GM19452 (cell line): ENCODE measurements around the gene MBD3L3.
"Not testable (repeated sequence)": the region's sequence is repeated elsewhere in the genome, so short reads cannot be mapped to it uniquely, and the experiment has no call there.

Source experiments
- ATAC-seq: cut with Tn5 transposase; IDR thresholded peaks from one replicate; pipeline ENCODE4 v1.9.1; 2021; ENCODE audit not compliant: unreplicated experiment

The MBD3L3 gene

DNA sequence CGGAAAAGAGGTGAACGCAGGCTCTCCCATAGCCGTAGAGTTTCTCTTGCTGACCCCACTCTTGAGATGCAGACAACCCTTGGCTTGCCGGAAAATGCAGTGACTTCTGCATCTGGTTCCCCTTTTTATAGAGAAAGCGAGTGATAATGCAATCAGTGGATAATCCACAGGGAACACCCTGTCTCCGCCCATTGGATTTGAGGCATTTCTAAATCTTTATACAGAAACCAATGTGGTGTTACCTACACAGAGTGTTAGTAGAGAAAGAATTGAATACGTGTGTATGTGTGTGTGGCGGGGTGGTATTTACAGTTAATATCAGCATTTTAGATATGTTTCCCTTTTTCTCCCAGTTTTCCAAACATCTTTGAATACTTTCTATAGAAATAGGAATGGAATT is at the start of gene MBD3L3:
TSS of gene MBD3L3 (minus strand) at position 101 of the 400 bp plus-strand sequence. CDS start at position 30, 71 bp downstream.
- ATAC-seq, result not testable (repeated sequence)

DNA sequence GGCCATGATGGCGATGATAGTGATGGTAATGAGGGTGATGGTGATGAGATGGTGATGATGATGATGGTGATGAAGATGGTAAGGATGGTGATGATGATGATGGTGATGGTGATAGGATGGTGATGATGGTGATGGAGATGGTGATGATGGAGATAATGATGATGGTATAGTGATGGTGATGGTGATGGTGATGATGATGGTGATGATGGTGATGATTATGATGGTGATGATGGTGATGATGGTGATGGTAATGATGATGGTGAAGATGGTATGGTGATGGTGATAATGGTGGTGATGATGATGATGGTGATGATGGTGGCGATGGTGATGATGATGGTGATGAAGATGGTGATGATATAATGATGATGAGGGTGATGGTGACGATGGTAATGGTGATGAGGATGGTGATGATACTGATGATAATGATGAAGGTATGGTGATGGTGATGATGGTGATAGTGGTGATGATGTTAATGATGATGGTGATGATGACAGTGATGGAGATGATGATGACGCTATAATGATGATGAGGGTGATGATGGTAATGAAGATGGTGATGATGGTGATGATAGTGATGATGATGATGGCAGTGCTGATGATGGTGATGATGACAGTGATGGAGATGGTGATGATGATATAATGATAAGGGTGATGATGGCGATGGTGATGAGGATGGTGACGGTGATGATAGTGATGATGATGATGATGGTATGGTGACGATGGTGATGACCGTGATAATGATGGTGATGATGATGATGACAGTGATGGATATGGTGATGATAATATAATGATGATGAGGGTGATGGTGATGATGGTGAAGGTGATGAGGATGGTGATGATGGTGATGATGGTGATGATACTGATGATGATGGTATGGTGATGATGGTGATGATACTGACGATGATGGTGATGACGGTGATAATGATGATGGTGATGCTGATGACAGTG is 48.5 kb upstream of the MBD3L3 start:
- ATAC-seq, result no peak

DNA sequence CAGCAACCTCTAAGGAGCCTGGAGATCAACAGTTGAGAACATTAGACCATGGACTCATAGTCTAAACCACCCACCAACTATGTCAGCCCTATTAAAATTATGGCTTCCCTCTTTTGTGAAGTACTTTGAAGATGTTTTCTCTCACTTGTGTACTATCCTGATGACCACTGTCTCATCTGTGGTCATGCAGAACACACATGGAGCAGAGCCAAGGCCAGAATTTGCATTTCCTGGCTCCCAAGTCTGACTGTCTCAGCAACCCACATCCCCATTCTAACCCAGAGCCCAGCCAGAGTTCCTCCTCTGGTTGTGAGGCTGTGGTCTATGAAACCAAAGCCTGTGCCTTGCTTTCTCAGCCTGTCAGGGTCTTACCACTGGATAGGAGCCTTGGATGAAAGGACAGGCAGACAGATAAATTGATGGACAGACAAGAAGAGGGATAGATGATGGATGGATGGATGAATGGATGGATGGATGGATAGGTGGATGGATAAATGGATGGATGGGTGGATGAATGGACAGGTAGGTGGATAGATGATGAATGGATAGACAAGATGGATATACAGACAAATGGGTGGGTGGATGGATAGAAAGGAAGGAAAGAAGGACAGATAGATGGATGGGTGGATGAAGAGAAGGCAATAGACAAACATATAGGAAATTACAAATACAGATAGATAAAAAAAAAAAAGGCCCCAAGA is 46.4 kb upstream of the MBD3L3 start:
- no peak for ATAC-seq

DNA sequence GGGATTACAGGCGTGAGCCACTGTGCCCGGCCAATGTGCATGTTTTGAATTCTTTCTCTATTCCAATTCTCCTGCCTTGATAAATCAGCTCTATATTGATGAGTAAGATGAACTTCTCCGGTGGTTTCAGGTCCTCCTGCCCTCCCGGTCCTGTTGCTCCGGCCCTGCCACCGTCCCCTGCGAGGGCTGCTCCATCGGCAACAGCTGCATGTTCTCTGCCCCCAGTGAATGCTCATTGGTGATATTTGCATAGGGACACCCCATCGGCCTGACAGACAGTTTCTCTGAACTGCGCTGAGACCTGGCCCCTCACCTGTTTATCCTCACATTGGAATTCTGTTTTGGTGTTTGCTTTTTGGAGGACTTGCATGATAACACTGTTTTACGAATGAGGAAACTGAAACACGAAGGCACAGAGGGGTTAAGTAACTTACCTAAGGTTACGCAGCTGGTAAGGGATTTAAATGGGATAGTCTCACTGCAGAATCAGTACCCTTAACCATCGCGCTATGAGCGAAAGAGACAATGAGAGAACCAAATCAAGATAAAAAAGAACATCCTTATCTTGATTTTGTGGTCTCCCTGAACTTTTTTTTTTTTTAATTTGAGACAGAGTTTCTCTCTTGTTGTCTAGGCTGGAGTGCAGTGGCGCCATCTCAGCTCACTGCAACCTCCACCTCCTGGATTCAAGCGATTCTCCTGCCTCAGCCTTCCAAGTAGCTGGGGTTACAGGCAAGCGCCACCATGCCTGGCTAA is 43.2 kb upstream of the MBD3L3 start:
- no peak for ATAC-seq

DNA sequence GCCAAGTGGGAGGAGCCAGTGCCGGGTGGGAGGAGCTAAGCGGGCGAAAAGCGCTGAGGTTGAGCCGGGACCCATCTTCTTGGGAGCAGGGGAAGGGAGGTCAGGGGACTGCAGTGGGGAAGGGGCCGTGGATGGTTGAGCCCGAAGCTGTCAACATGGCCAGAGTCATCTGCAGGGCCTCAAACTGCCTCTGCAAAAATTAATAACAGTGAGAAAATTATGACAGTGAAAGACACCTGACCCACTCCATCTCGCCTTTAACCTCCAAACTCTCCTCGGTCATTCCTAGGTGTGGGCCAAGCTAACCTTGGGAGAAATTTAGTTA is 41.1 kb upstream of the MBD3L3 start:
- ATAC-seq, result no peak

DNA sequence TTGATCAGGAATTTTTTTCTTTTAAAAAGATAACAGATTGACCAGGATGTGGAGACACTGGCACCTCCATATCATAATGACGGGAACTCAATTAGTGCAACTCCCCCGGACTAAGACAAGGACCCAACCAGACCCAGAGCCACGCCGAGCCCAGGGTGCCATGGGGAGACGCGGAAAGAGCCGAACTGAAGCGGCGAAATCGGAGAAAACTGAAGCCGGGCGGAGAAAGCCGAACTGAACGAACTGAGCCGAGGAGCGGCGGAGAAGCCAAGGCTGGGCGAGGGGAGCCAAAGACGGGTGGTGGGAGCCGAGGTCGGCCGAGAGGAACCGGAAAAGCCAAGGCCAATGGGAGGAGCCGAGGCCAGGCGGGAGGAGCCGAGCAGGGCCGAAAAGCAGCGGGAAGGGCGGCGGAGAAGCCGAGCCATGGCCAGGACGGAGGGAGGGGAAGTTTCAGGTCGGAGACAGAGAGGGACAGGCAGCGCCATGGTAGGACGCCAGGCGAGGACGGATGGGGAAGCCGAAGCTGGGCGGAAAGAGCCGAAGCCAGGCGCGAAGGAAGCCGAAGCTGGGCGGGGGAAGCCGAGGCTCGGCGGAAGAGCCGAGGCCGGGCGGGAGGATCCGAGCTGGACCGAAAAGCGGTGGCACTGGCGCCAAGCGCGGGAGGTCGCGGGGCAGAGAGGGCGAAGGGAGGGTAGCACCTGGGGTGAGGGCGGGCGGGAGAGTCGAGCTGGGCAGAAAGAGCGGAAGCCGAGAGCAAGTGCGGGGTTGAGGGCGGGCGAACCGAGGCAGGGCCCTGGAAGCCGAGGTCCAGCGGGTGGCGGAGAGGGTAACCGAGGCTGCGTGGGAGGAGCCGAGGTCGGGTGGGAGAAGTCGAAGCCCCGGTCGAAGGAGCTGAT is 40.5 kb upstream of the MBD3L3 start:
- peak; percentile 64 for ATAC-seq

DNA sequence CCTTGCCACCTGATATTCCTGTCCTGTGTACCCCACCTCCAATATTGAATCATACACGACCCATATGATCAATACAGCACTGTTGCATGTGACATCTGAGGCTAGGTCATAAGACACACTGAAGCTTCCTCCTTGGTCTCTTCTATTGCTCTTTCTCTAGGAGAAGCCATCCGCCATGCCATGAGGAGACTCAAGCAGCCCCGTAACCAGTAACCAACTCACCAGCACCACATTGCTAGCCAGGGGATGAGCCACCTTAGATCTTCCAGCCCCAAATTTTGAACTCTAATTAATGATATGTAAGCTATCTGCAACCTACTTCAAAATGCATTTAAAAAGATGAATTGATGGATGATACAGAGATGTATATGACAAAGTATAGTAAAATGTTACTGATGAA is 39.6 kb upstream of the MBD3L3 start:
- no peak for ATAC-seq

DNA sequence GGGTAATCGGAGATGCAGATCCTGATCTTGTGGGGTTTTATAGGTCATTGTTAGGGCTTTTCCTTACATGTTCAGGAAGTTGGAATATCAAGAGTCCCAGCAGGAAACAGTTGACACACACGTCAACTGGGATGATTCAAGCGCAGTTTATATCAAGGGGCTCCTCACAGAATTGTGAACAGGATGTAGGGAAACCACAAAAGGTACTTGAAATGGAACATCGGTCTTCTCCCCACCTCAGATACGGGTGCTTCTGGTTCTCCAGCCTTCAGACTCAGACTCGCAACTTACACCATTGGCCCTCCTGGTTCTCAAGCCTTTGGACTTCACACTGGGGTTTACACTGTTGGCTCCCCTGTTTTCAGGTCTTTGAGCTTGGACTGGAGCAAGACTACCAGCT is 30.5 kb upstream of the MBD3L3 start:
- no peak for ATAC-seq

DNA sequence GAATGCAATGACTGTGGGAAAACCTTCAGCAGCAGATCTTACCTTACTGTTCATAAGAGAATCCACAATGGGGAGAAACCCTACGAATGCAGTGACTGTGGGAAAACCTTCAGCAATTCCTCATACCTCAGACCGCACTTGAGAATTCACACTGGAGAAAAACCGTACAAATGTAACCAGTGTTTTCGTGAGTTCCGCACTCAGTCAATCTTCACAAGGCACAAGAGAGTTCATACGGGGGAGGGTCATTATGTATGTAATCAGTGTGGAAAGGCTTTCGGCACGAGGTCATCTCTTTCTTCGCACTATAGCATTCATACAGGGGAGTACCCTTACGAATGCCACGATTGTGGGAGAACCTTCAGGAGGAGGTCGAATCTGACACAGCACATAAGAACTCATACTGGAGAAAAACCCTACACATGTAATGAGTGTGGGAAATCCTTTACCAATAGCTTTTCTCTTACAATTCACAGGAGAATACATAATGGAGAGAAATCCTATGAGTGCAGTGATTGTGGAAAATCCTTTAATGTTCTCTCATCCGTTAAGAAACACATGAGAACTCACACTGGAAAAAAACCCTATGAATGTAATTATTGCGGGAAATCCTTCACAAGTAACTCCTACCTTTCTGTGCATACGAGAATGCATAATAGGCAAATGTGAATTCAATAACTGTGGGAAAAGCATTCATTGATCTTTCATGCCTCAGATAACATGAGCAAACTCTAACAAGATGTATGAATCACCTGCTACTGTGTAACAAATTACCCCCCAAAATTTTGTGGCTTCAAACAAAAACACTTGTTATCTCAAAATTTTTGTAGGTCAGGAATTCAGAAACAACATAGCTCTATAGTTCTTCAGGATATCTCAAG is 24.8 kb upstream of the MBD3L3 start:
- ATAC-seq, result no peak

DNA sequence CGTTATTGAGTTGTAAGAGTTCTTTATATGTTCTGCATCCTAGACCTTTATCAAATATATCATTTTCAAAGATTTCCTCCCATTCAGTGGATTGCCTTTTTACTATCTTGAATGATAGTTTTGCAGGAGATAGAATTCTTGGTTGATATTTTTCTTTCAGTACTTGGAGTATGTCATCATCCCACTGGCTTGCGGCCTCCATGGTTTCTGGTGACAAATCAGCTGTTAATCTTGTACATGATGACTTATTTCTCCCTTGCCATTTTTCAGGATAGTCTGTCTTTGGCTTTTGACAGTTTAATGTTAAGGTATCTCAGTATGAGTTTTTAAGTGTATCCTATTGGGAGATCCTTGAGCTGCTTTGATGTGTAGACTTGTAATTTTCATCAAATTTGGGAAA is 19.5 kb upstream of the MBD3L3 start:
- no peak for ATAC-seq

DNA sequence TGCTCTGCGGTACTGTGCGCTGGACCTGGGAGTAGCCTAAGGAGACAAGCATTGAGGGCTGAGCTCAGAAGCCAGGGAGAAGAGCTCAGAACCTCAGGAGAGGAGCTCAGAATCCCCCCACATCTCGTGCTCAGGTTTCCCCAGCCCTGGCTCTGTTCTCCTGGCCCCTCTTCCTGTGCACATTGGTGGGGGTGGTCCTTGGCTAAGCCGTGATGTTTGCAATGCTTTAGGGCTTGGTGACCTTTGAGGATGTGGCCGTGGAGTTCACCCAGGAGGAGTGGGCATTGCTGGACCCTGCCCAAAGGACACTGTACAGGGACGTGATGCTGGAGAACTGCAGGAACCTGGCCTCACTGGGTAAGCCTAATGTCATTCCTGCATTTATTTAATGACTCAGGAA is 17.7 kb upstream of the MBD3L3 start:
- ATAC-seq, result no peak

DNA sequence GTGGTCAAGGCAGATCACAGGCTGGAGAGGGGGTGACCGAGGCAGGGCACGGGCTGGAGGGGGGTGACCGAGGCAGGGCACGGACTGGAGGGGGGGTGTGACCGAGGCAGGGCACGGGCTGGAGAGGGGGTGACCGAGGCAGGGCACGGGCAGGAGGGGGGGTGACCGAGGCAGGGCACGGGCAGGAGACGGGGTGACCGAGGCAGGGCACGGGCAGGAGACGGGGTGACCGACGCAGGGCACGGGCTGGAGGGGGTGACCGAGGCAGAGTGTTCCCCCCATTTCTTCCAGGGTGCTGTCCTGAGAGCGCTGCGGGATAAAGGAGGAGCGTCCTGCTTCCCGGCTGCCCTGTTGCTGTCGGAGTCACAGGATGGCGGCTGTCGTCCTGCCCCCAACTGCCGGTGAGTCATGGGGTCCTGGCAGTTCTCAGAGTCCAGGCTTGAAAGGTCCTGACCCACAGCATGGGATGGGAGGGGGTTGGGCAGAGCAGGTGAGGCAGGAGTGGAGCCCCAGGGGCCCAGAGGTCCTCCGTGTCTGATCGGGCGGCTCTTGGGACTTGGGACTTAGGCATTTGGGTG is 16.3 kb upstream of the MBD3L3 start:
- ATAC-seq, result no peak

DNA sequence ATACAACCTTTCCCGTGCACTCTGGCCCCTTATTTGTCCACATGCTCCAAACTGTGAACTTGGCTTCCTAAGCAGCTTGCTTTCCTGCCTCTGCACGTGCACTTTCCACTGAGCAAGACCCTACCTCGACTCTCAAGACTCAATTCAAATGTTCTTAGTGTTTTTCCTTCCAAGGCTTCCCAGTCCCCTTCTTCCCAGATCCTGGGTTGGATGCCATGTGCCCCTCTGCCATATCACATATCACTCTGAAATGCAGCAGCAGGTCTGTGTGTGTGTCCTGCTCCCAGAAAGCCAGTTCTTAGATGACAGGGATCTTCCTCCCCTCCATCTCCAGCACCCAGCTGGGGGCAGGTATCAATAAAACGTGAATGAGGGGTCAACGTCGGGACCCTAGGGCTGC is 14.1 kb upstream of the MBD3L3 start:
- no peak for ATAC-seq

DNA sequence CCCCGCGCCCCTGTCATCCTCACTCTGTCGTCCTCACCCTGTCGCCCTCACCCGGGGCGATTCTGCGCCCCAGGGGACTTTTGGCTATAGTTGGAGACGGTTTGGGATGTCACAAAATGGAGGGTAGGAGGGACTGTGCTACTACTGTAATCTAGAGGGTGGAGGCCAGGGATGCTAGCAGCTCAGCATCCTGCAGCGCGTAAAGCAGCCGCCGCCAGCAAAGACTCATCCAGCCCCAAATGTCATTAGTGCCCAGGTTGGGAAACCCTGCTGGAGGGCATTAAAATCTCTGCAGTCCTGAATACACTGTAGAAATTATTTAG is 11.4 kb upstream of the MBD3L3 start:
- ATAC-seq, result no peak

DNA sequence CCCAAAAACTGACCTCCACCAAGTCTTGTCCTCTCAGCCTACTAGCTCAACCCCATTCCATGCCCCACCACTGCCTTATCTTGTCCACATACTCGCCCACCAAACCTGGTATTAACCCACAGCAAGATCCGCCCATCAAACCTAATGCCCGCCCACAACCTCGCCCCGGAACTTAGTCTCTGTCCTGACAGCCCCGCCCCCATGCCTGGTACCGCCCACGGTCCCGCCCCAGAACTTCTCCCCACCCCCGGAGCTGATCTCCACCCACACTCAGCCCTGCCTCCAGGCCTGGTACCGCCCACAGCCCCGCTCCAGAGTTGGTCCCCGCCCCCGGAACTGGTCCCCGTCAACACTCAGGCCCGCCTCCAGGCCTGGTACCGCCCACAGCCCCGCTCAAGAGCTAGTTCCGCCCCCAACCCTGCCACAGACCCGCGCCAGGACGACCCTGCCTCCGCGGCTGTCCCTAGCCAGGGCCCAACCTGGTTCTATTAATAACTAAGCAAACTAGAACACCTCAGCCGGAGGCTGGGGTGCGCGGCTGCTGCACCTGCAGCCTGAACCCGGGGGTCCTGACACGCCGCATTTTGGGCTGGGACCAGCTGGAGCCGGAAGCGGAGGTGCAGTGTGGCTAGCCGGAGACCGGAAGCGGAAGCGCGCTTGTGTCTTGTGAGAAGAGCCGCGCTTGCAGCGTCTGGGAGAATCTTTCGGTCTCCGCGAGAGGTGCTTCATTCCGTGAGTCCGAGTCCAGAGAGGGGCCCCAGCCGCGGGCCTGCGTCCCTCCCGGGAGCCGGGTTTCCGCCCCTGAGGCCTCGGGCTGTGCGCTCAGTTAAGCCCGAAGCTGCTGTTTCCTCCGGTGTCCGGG is 10.8 kb upstream of the MBD3L3 start, which contains the start of gene ZNF557:
TSS of gene ZNF557 (plus strand) at position 662 of the 862 bp plus-strand sequence. CDS start 5,372 bp downstream, outside the sequence.
- ATAC-seq, result peak; percentile 89

DNA sequence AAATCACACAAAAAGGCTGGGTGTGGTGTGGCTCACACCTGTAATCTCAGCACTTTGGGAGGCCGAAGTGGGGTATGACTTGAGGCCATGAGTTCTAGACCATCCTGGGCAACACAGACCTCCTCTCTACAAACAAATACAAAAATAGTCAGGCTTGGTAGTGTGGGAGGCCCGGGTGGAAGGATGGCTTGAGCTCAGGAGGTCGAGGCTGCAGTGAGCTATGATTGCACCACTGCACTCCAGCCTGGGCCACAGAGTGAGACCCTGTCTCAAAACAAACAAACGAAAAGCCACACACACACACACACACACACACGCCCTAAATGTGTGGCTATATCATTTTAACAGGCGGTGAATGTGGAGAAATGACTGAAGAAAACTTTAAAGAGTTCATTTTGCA is 10.1 kb upstream of the MBD3L3 start:
- ATAC-seq, result no peak

DNA sequence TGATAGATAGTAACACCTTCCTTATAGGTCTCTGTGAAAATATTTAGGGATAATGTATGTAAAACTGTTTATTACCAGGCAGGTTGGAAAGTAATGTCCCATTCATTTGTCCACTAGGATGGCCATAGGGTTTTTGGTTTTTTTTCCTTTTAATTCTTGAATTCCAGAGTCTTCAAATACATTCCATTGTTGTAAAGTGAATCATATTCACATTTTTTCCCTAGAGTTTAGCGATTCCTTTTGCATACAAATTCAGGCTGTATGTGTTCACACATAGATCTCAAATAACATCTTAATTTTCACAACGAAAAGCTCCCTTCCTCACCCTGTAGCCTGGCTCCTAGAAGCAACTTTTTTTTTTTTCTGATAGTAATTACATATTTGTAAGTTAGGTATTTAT is 9.2 kb upstream of the MBD3L3 start:
- ATAC-seq, result no peak

DNA sequence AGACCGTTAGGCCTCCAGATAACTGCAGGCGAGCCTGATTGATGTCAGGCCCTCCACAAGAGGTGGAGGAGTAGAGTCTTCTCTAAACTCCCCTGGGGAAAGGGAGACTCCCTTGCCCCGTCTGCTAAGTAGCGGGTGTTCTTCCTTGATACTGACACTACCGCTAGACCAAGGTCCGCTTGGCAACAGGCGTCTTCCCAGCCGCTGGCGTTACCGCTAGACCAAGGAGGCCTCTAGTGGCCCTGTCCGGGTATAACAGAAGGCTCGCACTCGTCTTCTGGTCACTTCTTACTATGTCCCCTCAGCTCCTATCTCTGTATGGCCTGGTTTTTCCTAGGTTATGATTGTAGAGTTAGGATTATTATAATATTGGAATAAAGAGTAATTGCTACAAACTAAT is 8.6 kb upstream of the MBD3L3 start:
- not testable (repeated sequence) for ATAC-seq
